A204.1 (cell line): ENCODE results near the gene MSANTD3.
"Not testable (repeated sequence)": the region's sequence is repeated elsewhere in the genome, so short reads cannot be mapped to it uniquely, and the experiment has no call there.

Source experiments
- FAIRE-seq: peaks from 2 replicates; lab custom pipeline; 2012; peaks lifted over from hg19 to GRCh38; lab: Jason Lieb, UNC

Gene MSANTD3

GRCh38 chr9:100426530-100427365 lies at the start of gene MSANTD3:
Gene MSANTD3, plus strand, starts transcription at chr9:100427143. Its CDS starts 14,796 bp downstream, at chr9:100441939.
- no peak for FAIRE-seq

- no peak for FAIRE-seq
Measured at GRCh38 chr9:100379862-100380261, 47.1 kb upstream of the MSANTD3 start.

- FAIRE-seq: not testable (repeated sequence)
Measured at GRCh38 chr9:100392989-100393388, 34.0 kb upstream of the MSANTD3 start.

- no peak for FAIRE-seq
Measured at GRCh38 chr9:100394032-100394695, 32.8 kb upstream of the MSANTD3 start.

- FAIRE-seq: no peak
Measured at GRCh38 chr9:100394816-100395215, 32.1 kb upstream of the MSANTD3 start.

- FAIRE-seq: no peak
Measured at GRCh38 chr9:100396769-100397168, 30.2 kb upstream of the MSANTD3 start.

GRCh38 chr9:100397529-100398266 lies 29.2 kb upstream of the MSANTD3 start:
- no peak for FAIRE-seq

- FAIRE-seq: no peak
Measured at GRCh38 chr9:100401042-100401441, 25.9 kb upstream of the MSANTD3 start.

GRCh38 chr9:100406962-100407361 lies 20.0 kb upstream of the MSANTD3 start:
- no peak for FAIRE-seq

GRCh38 chr9:100408546-100409175 lies 18.3 kb upstream of the MSANTD3 start:
- no peak for FAIRE-seq

GRCh38 chr9:100409176-100409556 lies 17.8 kb upstream of the MSANTD3 start:
- FAIRE-seq: no peak

GRCh38 chr9:100411472-100412283 lies 15.3 kb upstream of the MSANTD3 start:
- FAIRE-seq: no peak

GRCh38 chr9:100413839-100414420 lies 13.0 kb upstream of the MSANTD3 start:
- FAIRE-seq: no peak

- no peak for FAIRE-seq
Measured at GRCh38 chr9:100417815-100418214, 9.1 kb upstream of the MSANTD3 start.

- FAIRE-seq: no peak
Measured at GRCh38 chr9:100419166-100419565, 7.8 kb upstream of the MSANTD3 start.

- FAIRE-seq: not testable (repeated sequence)
Measured at GRCh38 chr9:100421116-100421515, 5.8 kb upstream of the MSANTD3 start.

- no peak for FAIRE-seq
Measured at GRCh38 chr9:100425758-100426157, 1.2 kb upstream of the MSANTD3 start.

- no peak for FAIRE-seq
Measured at GRCh38 chr9:100426189-100426529, 784 bp upstream of the MSANTD3 start.

GRCh38 chr9:100427366-100428263 lies 672 bp downstream of the MSANTD3 start:
- FAIRE-seq: no peak
